Activated naive CD8-positive, alpha-beta T cell treated with anti-CD3 and anti-CD28 coated beads, Interleukin-2, amount 10 ng/mL, durations not matched to agents 7 days and 5 days (primary cell): ENCODE results near the gene NRXN3. TPM values are rescaled to one million over a fixed set of nuclear protein-coding genes. Genes with fewer than 3 reads are reported as not detected.

ENCODE experiments used
- ATAC-seq: fragments of 150-1000 bp; cut with Tn5 transposase; one replicate; pipeline ENCODE4 v1.10.0; 2021; ENCODE audit warnings: low read depth, moderate library complexity
- POLR2A ChIA-PET: fragments of 350-600 bp; sonication (Branson Sonifier 250); formaldehyde crosslinking; loops from one replicate; lab custom pipeline; 2021; ENCODE audit warnings: antibody characterized with exemption; lab: Charles Lee
- DNase-seq: peaks from one replicate; pipeline ENCODE4 v3.0.0; 2021
- H3K27ac Mint-ChIP-seq: one replicate; pipeline ENCODE4 v1.8.0; 2022; ENCODE audit warnings: mild to moderate bottlenecking, mixed read lengths
- H3K27me3 Mint-ChIP-seq: one replicate; pipeline ENCODE4 v1.8.0; 2022; ENCODE audit warnings: mild to moderate bottlenecking, moderate library complexity, mixed read lengths
- H3K36me3 Mint-ChIP-seq: one replicate; pipeline ENCODE4 v1.8.0; 2021; ENCODE audit warnings: mild to moderate bottlenecking, mixed read lengths
- H3K4me1 Mint-ChIP-seq: one replicate; pipeline ENCODE4 v1.8.0; 2021; ENCODE audit warnings: mixed read lengths
- H3K4me3 Mint-ChIP-seq: one replicate; pipeline ENCODE4 v1.8.0; 2022; ENCODE audit warnings: mild to moderate bottlenecking, moderate library complexity, mixed read lengths
- H3K9me3 Mint-ChIP-seq: one replicate; pipeline ENCODE4 v1.8.0; 2021; ENCODE audit warnings: mixed read lengths
- total RNA-seq, 2 experiments: library from RNA; stranded (reverse); gene quantifications; one replicate each; pipeline ENCODE4 v1.2.3, GENCODE V29; 2021

NRXN3 gene
- total RNA-seq, 2 experiments from 2014 or later = not detected

- no peak overlapping the region for H3K4me3 Mint-ChIP-seq
- no peak for ATAC-seq
- no peaks in the 10 kb centered on the region for H3K4me1 Mint-ChIP-seq
- no peak for DNase-seq
- no peak overlapping the region for H3K27ac Mint-ChIP-seq
- H3K36me3 Mint-ChIP-seq = no peaks in the 10 kb centered on the region
- H3K27me3 Mint-ChIP-seq = peaks cover 2% of the 10 kb centered on the region
- no peaks in the 10 kb centered on the region for H3K9me3 Mint-ChIP-seq
- POLR2A ChIA-PET = no interaction called here
These were observed 17.2 kb upstream of the NRXN3 start for GRCh38 chr14:78153064-78153341.

GRCh38 chr14:78154827-78155226 lies 15.3 kb upstream of the NRXN3 start:
- Mint-ChIP-seq H3K4me3 (no peak overlapping the region), H3K27me3 (no peaks in the 10 kb centered on the region), H3K9me3 (no peaks in the 10 kb centered on the region), H3K27ac (no peak overlapping the region), H3K36me3 (no peaks in the 10 kb centered on the region), H3K4me1 (no peaks in the 10 kb centered on the region)
- DNase-seq (no peak), ATAC-seq (no peak)
- POLR2A ChIA-PET = no interaction called here

- no peak overlapping the region for H3K27ac Mint-ChIP-seq
- H3K9me3 Mint-ChIP-seq = no peaks in the 10 kb centered on the region
- DNase-seq = no peak
- no peaks in the 10 kb centered on the region for H3K27me3 Mint-ChIP-seq
- no peak for ATAC-seq
- POLR2A ChIA-PET = no interaction called here
- H3K4me1 Mint-ChIP-seq = no peaks in the 10 kb centered on the region
- no peak overlapping the region for H3K4me3 Mint-ChIP-seq
- H3K36me3 Mint-ChIP-seq = no peaks in the 10 kb centered on the region
These were observed 14.0 kb upstream of the NRXN3 start for GRCh38 chr14:78156196-78156595.

GRCh38 chr14:78157494-78158437 lies 12.4 kb upstream of the NRXN3 start:
- POLR2A ChIA-PET = no interaction called here
- no peaks in the 10 kb centered on the region for H3K9me3 Mint-ChIP-seq
- H3K4me1 Mint-ChIP-seq = no peaks in the 10 kb centered on the region
- no peak for DNase-seq
- H3K27me3 Mint-ChIP-seq = peaks cover 6% of the 10 kb centered on the region
- H3K27ac Mint-ChIP-seq = no peak overlapping the region
- no peak overlapping the region for H3K4me3 Mint-ChIP-seq
- no peaks in the 10 kb centered on the region for H3K36me3 Mint-ChIP-seq
- ATAC-seq = no peak

- POLR2A ChIA-PET = no interaction called here
These were observed 8.0 kb upstream of the NRXN3 start for GRCh38 chr14:78162202-78162601.

GRCh38 chr14:78164226-78164853 lies 5.8 kb upstream of the NRXN3 start:
- no peaks in the 10 kb centered on the region for H3K9me3 Mint-ChIP-seq
- POLR2A ChIA-PET = no interaction called here
- DNase-seq = no peak
- ATAC-seq = no peak
- no peaks in the 10 kb centered on the region for H3K36me3 Mint-ChIP-seq
- peaks cover 10% of the 10 kb centered on the region for H3K27me3 Mint-ChIP-seq
- H3K4me3 Mint-ChIP-seq = no peak overlapping the region
- H3K4me1 Mint-ChIP-seq = no peaks in the 10 kb centered on the region
- H3K27ac Mint-ChIP-seq = no peak overlapping the region

More at GRCh38 chr14:78162202-78162601, 8.0 kb upstream of the NRXN3 start:
- DNase-seq (no peak), ATAC-seq (no peak)
- no peaks in the 10 kb centered on the region for H3K4me1 Mint-ChIP-seq
- H3K27ac Mint-ChIP-seq = no peak overlapping the region
- no peaks in the 10 kb centered on the region for H3K36me3 Mint-ChIP-seq
- no peaks in the 10 kb centered on the region for H3K9me3 Mint-ChIP-seq
- peaks cover 8% of the 10 kb centered on the region for H3K27me3 Mint-ChIP-seq
- no peak overlapping the region for H3K4me3 Mint-ChIP-seq

GRCh38 chr14:78172428-78172827 lies 2.3 kb downstream of the NRXN3 start:
- ATAC-seq = no peak
- POLR2A ChIA-PET = no interaction called here
- Mint-ChIP-seq H3K9me3 (peaks cover 2% of the 10 kb centered on the region), H3K27me3 (peaks cover 19% of the 10 kb centered on the region), H3K27ac (no peak overlapping the region), H3K4me1 (no peaks in the 10 kb centered on the region), H3K36me3 (no peaks in the 10 kb centered on the region), H3K4me3 (no peak overlapping the region)
- no peak for DNase-seq

- Mint-ChIP-seq H3K27me3 (peaks cover 18% of the 10 kb centered on the region), H3K27ac (no peak overlapping the region), H3K4me1 (no peaks in the 10 kb centered on the region), H3K36me3 (no peaks in the 10 kb centered on the region), H3K9me3 (peaks cover 2% of the 10 kb centered on the region), H3K4me3 (no peak overlapping the region)
- POLR2A ChIA-PET = no interaction called here
- DNase-seq = no peak
- no peak for ATAC-seq
These were observed 3.3 kb downstream of the NRXN3 start for GRCh38 chr14:78173346-78174035.

- peaks cover 2% of the 10 kb centered on the region for H3K9me3 Mint-ChIP-seq
- POLR2A ChIA-PET = no interaction called here
- no peak overlapping the region for H3K4me3 Mint-ChIP-seq
- H3K27me3 Mint-ChIP-seq = peaks cover 14% of the 10 kb centered on the region
- ATAC-seq (no peak), DNase-seq (no peak)
- H3K36me3 Mint-ChIP-seq = no peaks in the 10 kb centered on the region
- no peaks in the 10 kb centered on the region for H3K4me1 Mint-ChIP-seq
- H3K27ac Mint-ChIP-seq = no peak overlapping the region
These were observed 5.2 kb downstream of the NRXN3 start for GRCh38 chr14:78175412-78175811.

GRCh38 chr14:78178071-78178470 lies 7.9 kb downstream of the NRXN3 start:
- POLR2A ChIA-PET = no interaction called here
- no peak overlapping the region for H3K27ac Mint-ChIP-seq

GRCh38 chr14:78178971-78179370 lies 8.8 kb downstream of the NRXN3 start:
- Mint-ChIP-seq H3K9me3 (no peaks in the 10 kb centered on the region), H3K36me3 (no peaks in the 10 kb centered on the region), H3K4me3 (no peak overlapping the region), H3K27me3 (peaks cover 3% of the 10 kb centered on the region), H3K27ac (no peak overlapping the region), H3K4me1 (no peaks in the 10 kb centered on the region)
- POLR2A ChIA-PET = no interaction called here
- no peak for DNase-seq
- ATAC-seq = no peak

More at GRCh38 chr14:78178071-78178470, 7.9 kb downstream of the NRXN3 start:
- no peak for DNase-seq
- Mint-ChIP-seq H3K27me3 (no peaks in the 10 kb centered on the region), H3K9me3 (no peaks in the 10 kb centered on the region), H3K4me3 (no peak overlapping the region), H3K4me1 (no peaks in the 10 kb centered on the region), H3K36me3 (no peaks in the 10 kb centered on the region)
- no peak for ATAC-seq

GRCh38 chr14:78181270-78181669 lies 11.1 kb downstream of the NRXN3 start:
- H3K36me3 Mint-ChIP-seq = no peaks in the 10 kb centered on the region
- H3K4me1 Mint-ChIP-seq = no peaks in the 10 kb centered on the region
- peaks cover 3% of the 10 kb centered on the region for H3K27me3 Mint-ChIP-seq
- POLR2A ChIA-PET = no interaction called here
- no peaks in the 10 kb centered on the region for H3K9me3 Mint-ChIP-seq
- DNase-seq (no peak), ATAC-seq (no peak)
- no peak overlapping the region for H3K4me3 Mint-ChIP-seq
- H3K27ac Mint-ChIP-seq = no peak overlapping the region

GRCh38 chr14:78182722-78183121 lies 12.5 kb downstream of the NRXN3 start:
- no peak overlapping the region for H3K27ac Mint-ChIP-seq
- H3K27me3 Mint-ChIP-seq = peaks cover 3% of the 10 kb centered on the region
- H3K4me1 Mint-ChIP-seq = no peaks in the 10 kb centered on the region
- H3K9me3 Mint-ChIP-seq = no peaks in the 10 kb centered on the region
- ATAC-seq = no peak
- no peak overlapping the region for H3K4me3 Mint-ChIP-seq
- H3K36me3 Mint-ChIP-seq = no peaks in the 10 kb centered on the region
- DNase-seq = no peak
- POLR2A ChIA-PET = no interaction called here

GRCh38 chr14:78184157-78184556 lies 14.0 kb downstream of the NRXN3 start:
- ATAC-seq (no peak), DNase-seq (no peak)
- Mint-ChIP-seq H3K4me1 (no peaks in the 10 kb centered on the region), H3K27ac (no peak overlapping the region), H3K9me3 (no peaks in the 10 kb centered on the region), H3K4me3 (no peak overlapping the region), H3K36me3 (no peaks in the 10 kb centered on the region), H3K27me3 (peaks cover 3% of the 10 kb centered on the region)
- POLR2A ChIA-PET = no interaction called here
